HG02623 (cell line): ENCODE measurements around the gene OR4K14.
"Not testable (repeated sequence)": the region's sequence is repeated elsewhere in the genome, so short reads cannot be mapped to it uniquely, and the experiment has no call there.

ENCODE experiments used
- ATAC-seq: cut with Tn5 transposase; IDR thresholded peaks from one replicate; pipeline ENCODE4 v1.9.1; 2021; ENCODE audit warnings: moderate library complexity; ENCODE audit not compliant: unreplicated experiment

Gene OR4K14, protein sequence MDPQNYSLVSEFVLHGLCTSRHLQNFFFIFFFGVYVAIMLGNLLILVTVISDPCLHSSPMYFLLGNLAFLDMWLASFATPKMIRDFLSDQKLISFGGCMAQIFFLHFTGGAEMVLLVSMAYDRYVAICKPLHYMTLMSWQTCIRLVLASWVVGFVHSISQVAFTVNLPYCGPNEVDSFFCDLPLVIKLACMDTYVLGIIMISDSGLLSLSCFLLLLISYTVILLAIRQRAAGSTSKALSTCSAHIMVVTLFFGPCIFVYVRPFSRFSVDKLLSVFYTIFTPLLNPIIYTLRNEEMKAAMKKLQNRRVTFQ

DNA sequence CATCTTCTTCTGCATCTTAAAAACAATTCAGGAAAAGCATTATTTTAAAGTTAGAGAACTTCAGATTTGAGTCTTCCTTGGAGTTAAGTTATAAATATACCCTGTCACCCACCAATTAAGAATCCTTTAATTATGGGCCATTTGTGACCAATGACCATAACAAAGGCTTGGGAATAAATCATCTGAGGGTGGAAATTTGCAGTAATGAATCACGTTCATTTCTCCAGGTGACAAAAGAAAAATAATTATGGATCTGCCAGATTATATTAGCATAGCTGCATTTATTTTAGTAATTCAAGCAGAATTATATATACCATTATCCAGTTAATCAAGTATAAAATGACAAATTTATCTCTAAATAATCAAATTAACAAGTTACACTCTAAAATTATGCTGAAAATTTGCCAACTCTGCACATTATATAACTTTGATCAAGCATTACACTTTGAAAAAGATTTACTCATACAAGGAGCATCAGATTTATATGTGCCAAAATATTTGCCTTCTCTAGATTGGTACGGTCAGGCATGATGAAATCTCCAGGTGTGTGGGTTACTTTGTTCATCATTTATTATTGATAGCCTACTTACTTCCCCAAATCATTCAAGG is at the start of gene OR4K14:
Gene OR4K14, minus strand, starts transcription at position 51 of the 609 bp plus-strand sequence. CDS start 4,114 bp downstream, outside the sequence.
- no peak for ATAC-seq

DNA sequence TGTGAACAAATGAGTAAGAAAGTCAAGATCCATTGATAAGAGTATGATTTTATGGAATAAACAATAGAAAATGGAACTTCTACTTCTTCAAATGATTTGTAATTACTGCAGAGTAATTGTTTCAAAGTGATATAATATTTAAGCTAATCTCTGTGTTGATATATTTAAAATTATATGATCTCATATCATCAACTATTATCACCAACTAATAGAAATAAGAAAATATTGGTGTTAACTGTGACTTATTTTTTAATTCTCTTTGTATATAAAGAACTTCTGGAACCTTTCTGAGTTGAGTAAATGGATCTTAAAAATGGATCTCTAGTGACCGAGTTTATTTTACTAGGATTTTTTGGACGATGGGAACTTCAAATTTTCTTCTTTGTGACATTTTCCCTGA is 40.6 kb upstream of the OR4K14 start, which contains the start of gene OR4L1:
Gene OR4L1, plus strand, starts transcription at position 301 of the 400 bp plus-strand sequence. Its CDS starts 0 bp downstream, at position 301.
- no peak for ATAC-seq

DNA sequence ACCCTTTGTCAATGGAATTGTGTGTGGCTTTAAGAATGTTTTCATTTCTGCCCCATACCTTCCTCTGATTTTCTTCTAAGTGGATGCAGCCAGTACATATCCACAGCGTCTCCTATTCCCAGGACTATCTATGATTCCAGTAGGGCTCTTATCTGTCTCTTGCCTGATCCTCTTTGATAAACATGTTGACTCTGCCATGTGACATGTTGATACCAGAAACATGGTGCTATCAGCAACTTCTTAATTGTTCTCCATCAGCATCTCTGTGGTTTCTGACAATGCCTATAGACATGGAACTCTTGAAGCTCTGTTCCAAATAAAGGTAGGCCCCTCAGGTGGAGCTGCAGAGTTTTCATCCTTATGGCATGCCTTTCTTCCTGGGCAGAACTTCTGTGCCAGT is 29.1 kb upstream of the OR4K14 start:
- ATAC-seq: no peak

DNA sequence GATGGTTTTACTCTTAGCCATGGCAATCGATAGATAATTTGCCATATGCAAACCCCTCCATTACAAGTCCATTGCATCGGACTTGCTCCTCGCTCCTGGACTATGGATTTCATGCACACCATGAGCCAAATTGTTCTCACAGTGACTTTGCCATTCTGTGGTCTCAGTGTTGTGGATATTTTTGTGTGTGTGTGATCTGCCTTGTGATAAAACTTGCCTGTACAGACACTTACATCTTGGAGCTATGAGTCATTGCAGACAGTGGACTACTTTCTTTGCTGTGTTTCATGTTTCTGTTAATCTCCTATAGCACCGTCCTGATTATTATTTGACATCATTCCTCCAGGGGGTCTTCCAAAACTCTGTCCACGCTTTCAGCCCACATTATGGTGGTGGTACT is 25.1 kb upstream of the OR4K14 start:
- ATAC-seq: no peak

DNA sequence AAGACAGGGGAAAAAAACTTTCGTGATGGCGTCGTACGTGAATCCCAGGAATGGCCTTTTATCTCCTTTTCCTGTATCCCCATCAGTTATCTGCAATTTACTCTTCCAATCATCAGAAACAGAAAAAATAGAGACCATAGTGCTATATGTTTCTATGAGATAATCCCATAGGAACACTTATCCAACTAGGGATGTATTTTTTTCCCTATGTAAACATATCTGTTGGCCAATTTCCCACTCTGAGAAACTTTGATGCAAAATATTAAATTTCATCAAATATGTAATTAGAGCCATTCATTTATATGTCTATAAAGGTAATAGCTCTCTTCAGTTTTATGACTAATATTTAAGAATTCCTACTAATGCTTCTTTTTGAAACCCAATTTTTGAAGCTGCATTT is 16.8 kb upstream of the OR4K14 start, which contains the start of gene OR4K13:
Gene OR4K13, minus strand, starts transcription at position 101 of the 400 bp plus-strand sequence. CDS start 1,280 bp downstream, outside the sequence.
- ATAC-seq: no peak

DNA sequence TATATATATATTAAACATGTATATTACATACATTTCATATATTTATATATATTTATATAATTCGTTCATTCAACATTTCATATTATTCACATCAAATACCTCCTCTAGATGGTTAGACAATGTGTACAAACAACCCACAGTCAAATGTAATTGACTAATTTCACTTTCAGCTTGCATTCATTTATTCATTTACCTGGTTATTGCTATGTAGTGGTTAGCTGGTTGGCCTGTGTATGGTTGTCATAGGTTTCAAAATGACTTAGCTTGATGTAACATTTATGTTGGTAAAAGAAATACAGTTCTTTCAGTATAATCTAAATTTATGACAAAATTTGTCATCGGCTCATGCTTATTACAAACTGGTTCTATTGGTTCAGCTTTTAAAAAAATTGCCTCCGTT is 16.3 kb upstream of the OR4K14 start:
- no peak for ATAC-seq

DNA sequence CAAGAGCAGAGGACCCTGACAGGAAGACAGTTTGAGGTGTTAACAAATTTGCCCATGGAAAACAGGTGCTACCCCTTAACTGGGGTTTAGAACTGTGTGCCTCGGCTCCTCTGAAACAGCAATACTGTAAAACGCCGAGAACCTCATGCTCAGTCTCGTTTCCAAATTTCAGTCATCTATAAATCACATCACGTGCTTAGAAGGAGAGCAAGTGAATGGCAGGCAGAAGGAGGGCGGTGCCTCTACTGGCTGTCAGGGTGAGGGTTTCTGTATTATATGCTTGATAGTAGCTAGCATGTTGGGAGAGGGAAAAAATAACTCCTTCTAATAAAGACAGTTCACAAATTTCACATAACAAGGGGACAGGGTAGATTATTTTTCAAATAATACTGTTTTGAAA is 12.0 kb upstream of the OR4K14 start:
- no peak for ATAC-seq

DNA sequence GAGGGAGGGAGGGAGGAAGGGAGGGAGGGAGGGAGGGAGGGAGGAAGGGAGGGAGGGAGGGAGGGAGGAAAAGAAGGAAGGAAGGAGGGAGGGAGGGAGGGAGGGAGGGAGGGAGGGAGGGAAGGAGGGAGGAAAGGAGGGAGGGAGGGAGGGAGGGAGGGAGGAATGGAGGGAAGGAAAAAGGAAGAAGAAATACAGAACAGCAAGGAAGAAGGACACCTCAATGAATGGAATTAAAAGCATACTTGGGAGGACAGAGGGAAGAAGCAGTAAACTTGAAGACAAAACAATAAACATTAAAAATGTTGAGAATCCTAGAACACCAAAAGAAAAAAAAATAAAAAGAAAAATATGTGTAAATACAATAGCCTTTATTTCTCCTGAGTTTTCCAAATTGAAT is 11.0 kb downstream of the OR4K14 start:
- no peak for ATAC-seq

DNA sequence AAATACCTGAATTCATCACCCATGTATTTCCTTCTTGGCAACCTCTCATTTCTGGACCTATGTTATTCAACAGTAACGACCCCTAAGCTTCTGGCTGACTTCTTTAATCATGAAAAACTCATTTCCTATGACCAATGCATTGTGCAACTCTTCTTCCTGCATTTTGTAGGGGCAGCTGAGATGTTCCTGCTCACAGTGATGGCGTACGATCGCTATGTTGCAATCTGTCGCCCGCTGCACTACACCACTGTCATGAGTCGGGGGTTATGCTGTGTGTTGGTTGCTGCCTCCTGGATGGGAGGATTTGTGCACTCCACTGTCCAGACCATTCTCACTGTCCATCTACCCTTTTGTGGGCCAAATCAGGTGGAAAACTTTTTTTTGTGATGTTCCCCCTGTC is 16.8 kb downstream of the OR4K14 start:
- ATAC-seq: no peak

DNA sequence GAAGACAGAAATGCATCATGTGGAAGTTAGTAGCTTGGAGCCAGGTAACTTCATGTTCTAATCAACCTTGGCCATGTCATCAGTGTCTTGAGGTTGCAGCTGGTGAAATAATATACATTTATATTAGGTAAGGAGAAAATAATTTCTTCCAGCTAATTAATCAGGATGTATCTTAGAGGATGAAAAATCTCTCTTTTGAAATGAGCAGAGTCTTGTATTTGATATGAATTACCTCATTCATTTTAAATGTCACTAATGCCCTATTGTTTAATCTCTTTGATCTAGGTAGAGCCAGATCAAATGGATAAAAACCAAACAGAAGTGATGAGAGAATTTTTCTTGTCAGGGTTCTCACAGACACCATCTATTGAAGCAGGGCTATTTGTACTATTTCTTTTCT is 17.2 kb downstream of the OR4K14 start, which contains the start of gene OR4Q2:
Gene OR4Q2, plus strand, starts transcription at position 301 of the 400 bp plus-strand sequence.
- no peak for ATAC-seq

DNA sequence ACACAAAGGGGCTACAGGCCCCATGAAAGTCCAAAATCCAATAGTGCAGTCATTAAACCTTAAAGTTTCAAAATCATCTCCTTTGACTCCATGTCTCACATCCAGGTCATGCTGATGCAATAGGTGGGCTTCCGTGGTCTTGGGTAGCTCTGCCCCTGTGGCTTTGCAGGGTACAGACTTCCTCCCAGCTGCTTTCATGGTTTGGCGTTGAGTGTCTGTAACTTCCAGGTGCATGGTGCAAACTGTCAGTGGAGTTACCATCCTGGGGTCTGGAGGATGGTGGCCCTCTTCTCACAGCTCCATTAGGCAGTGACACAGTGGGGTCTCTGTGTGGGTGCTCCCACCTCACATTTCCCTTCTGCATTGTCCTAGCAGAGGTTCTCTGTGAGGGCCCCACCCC is 25.7 kb downstream of the OR4K14 start:
- no peak for ATAC-seq

DNA sequence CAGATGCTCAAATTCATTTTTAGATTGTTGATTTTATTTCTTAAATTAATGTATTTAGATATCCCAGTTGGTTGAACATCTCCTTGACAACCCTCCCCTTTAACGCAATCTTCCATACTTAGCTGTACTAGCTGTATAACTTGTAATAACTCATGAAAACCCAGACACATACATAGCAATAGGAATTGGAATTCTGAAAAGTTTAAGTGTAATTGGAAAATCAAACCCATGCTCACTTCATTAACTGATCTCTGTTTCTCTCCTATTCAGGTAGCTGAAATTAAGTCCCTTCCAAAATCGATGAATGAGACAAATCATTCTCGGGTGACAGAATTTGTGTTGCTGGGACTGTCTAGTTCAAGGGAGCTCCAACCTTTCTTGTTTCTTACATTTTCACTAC is 43.8 kb downstream of the OR4K14 start, which contains the start of gene OR4K15:
Gene OR4K15, plus strand, starts transcription at position 301 of the 400 bp plus-strand sequence. Its CDS starts 0 bp downstream, at position 301.
- no peak for ATAC-seq

DNA sequence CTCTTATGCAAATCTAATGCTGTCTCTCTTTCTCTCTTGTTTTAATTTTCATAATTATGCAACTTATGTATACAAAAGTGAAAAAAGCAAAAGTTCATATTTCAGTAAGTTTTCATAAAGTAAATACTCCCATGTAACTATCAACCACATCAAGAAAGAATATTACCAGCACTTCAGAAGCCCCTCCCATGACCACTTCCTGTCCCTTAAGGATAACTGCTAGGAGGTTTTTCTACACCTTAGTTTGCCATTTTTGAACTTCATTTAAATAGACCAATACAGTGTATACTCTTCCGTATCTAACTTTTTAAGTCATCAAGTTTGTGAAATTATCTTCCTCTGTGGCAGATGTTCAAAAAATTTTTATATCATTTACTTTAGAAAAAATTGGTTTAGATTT is 44.3 kb downstream of the OR4K14 start:
- no peak for ATAC-seq

DNA sequence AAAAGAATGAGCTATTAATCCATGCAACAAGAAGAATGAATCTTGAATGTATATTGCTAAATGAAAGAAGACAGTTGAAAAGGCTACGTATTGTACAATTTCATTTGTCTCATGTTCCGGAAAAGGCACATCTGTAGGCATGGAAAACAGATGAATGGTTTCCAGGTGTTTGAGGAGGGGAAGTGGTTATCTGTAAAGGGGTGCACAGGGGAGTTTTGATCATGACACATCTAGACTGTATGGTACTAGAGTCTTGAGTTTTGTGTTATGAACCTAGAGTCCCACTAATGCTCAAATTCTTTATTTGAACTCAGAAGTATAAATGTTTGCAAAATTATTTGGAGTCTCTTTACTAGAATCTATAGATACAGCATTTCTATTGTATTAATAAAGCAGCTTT is 49.4 kb downstream of the OR4K14 start:
- ATAC-seq: not testable (repeated sequence)
